GM19035 (cell line): Measurements from ENCODE around the gene CRB2.

Experiments used
- ATAC-seq: cut with Tn5 transposase; IDR thresholded peaks from one replicate; pipeline ENCODE4 v1.9.1; 2021; ENCODE audit not compliant: unreplicated experiment

CRB2 gene

DNA sequence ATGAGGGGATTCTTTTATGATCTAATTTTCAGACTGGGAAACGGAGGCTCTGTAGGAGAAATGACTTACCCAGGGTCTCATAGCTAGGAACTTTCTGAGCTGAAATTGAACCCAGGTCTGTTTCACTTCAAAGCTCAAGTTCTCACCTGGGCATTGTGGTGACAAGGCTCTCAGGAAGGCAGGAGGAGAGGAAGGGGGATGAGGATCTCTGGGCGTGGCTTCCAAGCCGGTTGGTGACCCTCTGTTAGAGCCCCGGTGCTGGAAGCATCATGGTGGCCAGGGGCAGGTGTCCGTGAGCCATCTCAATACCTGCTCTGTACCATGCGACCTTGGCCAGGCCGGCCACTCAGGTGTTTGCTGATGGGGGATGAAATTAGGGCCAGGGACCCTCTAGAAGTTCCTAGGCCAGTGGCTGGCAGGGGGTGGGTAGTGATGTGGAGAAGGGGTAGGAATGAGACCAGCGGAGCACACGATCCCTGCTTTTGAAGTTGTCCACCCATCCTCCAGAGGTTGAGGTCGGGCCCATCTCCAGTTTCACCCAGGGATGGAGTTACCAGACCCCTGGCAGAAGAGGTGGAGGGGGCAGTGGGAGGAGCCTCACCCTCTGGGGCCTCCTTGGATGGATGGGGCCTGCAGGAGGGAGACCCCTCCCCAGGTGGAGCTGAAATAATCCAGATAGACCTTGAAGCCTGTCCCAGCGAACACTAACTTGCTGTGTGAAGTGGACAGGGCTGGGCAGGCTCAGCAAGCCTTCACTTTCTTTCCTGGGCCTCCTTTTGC lies 5.9 kb downstream of the CRB2 start:
- ATAC-seq = no peak

DNA sequence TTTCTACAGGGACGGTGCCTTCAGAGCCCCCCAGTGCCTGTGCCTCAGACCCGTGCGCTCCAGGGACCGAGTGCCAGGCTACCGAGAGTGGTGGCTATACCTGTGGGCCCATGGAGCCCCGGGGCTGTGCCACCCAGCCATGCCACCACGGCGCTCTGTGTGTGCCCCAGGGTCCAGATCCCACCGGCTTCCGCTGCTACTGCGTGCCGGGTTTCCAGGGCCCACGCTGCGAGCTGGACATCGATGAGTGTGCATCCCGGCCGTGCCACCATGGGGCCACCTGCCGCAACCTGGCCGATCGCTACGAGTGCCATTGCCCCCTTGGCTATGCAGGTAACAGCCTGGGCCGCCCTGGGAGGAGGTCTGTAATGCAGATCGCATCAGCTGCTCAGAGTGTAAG lies 6.9 kb downstream of the CRB2 start:
- ATAC-seq = no peak

DNA sequence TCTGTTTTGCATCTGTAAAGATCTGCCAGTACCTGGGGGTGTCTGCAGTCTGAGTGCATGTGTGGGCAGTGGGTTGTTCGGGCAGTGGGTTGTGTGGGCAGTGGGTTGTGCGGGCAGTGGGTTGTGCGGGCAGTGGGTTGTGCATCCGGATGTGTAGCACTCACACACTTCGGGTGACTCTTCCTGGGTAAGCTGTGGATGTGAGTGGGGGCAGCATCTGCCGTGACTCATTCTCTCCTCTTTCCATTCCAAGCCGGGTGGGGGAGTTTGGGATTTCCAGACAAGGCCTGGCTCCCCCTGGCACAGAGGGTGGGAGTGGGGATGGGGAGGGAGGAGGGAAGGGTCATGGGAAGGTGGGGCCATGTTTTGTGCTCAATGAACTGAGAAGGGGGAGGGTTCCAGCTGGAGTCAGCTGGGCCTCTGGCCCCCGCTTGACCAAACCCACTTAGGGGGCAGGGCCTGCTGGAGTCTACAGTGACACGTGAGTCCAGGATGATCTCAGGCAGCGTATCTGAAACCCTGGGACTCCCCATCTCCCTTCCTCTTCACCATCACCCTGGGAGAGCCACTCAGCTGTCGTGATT lies 8.3 kb downstream of the CRB2 start:
- ATAC-seq = no peak

DNA sequence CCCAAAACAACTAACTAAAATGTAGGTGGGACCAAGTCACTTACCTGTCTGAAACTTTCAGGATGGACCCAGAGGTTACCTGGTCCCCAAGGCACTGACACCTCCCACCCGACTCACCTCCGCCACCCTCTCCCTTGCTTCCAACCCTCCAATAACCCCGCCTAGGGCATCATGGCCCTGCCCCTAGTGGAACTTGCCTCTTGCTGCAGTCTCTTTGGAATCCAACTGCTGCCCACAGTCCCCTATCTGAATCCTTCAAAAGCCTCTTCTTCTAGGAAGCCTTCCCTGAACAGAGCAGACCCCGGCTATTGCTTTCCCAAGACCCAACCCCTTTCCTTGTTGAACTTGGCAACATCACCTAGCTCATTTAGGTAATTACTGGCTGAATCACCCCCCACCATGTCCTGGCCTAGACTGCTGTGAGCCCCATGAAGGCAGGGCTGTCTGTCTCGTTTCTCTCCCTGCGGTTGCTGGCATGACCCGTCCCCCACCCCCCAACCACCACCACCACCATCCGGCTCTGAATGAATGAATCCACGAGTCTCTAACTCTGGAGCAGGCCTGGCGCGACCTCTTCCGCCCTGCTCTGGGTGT lies 9.4 kb downstream of the CRB2 start:
- ATAC-seq = no peak

DNA sequence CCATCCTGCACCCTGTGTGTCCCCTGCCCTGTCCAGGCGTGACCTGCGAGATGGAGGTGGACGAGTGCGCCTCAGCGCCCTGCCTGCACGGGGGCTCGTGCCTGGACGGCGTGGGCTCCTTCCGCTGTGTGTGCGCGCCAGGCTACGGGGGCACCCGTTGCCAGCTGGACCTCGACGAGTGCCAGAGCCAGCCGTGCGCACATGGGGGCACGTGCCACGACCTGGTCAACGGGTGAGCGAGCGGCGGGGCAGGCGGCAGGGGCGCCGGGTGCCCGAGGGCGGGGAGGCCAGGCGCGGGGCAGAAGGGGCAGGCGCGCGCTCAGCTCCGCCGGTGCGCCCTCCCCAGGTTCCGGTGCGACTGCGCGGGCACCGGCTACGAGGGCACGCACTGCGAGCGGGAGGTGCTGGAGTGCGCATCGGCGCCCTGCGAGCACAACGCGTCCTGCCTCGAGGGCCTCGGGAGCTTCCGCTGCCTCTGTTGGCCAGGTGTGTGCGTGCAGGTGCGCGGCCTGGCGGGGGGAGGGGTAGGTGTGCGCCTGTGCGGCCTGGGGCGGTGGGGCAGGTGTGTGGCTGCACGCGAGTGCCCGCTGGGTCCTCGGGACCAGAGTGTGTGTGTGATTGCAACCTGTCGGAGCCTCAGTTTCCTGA lies 10.0 kb downstream of the CRB2 start:
- no peak for ATAC-seq

DNA sequence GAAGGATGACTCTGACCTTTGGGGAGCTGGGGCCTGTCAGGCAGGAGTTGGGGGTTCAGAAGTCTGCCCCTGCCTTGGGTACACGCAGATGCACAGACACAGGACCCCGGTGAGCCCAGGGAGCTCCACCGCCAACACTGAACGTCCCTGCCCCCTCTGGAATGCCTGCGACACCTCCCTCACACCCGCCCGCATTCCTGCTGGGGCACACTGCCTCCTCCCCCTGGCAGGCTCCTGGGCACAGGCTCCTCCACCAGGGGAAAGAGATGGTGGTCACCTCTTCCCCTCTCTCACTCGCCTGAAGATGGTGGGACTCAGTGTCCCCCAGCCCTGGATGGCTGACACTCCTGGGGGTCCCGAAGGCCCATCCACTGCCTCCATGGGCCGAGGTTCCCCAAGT lies 12.0 kb downstream of the CRB2 start:
- ATAC-seq = no peak

DNA sequence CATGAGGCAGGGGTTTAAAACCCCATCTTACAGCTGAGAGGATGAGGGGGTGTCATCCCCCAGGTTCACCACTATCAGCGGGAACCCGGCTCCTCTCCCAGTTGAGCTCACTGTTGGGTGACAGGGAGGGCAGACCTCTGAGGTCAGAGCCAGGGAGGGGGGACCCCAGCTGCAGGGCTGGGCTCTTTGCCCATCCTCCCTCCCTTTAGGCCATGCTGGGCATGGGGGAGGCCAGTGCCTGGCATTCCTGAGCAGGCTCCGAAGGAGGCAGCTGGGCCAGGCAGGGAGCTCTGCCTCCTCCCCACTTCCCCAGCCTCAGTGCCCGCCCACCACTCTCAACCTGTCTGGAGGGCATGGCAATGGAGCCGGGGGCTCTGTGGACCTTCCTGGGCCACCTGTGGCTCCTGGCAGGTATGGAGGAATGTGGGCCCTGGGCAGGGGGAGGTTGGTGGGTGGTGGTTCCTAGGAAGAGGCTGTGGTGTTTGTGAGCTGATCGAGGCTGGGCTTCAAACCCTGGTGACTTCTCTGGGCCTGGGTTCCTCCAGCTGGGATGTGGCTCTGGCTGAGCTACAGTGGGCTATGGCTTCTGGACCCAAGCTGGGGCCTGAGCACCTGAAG lies 12.6 kb downstream of the CRB2 start:
- ATAC-seq = no peak

DNA sequence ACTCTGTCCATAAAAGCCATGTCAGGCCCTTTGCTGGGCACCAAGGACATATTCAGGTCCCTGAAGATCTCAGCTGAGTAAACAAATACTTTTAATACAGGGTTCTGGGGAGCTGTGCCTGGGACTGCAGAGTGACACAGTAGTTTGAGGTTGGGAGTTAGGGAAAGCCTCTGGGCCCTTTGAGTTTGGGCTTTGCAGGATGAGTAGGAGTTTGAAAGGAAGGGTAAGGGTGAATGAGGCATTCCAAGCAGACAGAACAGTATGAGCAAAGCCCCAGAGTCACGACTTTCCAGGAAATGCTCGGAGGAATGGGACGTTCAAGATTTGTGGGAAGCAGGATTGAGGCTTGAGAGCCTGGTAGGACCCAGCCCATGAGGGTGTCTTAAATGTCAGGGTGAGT lies 13.3 kb downstream of the CRB2 start:
- ATAC-seq = no peak

DNA sequence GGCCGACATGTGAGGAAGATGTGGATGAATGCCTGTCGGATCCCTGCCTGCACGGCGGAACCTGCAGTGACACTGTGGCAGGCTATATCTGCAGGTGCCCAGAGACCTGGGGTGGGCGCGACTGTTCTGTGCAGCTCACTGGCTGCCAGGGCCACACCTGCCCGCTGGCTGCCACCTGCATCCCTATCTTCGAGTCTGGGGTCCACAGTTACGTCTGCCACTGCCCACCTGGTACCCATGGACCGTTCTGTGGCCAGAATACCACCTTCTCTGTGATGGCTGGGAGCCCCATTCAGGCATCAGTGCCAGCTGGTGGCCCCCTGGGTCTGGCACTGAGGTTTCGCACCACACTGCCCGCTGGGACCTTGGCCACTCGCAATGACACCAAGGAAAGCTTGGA lies 14.1 kb downstream of the CRB2 start:
- ATAC-seq = no peak

DNA sequence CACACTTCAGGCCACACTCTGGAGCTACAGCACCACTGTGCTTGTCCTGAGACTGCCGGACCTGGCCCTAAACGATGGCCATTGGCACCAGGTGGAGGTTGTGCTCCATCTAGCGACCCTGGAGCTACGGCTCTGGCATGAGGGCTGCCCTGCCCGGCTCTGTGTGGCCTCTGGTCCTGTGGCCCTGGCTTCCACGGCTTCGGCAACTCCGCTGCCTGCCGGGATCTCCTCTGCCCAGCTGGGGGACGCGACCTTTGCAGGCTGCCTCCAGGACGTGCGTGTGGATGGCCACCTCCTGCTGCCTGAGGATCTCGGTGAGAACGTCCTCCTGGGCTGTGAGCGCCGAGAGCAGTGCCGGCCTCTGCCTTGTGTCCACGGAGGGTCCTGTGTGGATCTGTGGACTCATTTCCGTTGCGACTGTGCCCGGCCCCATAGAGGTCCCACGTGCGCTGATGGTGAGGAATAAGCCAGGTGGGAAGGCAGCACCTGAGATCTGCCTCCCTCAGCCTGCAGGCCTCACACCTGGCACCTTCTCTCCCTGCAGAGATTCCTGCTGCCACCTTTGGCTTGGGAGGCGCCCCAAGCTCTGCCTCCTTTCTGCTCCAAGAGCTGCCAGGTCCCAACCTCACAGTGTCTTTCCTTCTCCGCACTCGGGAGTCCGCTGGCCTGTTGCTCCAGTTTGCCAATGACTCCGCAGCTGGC lies 14.7 kb downstream of the CRB2 start:
- no peak for ATAC-seq

DNA sequence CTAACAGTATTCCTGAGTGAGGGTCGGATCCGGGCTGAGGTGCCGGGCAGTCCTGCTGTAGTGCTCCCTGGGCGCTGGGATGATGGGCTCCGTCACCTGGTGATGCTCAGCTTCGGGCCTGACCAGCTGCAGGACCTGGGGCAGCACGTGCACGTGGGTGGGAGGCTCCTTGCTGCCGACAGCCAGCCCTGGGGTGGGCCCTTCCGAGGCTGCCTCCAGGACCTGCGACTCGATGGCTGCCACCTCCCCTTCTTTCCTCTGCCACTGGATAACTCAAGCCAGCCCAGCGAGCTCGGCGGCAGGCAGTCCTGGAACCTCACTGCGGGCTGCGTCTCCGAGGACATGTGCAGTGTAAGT lies 15.2 kb downstream of the CRB2 start:
- no peak for ATAC-seq

DNA sequence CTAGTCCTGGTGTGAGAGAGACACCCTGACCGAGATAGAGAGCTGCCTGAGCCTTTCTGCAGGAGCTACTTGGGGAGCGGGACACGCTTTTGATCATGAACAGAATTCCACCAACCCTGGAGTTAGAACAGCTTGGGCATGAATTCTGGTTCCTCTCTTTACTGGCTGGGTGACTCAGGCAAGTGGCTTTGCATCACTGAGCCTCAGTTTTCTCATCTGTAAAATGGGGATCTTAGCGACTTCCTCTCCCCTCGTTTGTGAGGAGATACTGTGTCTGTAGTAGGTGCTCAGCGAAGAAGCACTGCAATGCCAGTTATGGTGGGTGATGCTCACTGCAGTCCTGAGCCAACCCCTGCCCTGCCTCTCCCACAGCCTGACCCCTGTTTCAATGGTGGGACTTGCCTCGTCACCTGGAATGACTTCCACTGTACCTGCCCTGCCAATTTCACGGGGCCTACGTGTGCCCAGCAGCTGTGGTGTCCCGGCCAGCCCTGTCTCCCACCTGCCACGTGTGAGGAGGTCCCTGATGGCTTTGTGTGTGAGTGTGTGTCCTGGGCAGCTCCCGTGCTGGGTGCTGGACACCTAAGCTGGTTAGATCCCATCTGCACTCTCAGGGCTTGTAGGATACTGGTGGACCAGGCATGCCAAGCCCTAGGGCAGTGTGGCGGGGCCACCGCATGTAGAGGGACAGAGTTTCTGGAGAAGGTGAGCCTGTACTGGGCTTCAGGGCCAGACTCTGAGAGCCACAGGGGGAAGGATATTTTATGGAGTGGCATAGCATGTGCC lies 16.0 kb downstream of the CRB2 start:
- no peak for ATAC-seq

DNA sequence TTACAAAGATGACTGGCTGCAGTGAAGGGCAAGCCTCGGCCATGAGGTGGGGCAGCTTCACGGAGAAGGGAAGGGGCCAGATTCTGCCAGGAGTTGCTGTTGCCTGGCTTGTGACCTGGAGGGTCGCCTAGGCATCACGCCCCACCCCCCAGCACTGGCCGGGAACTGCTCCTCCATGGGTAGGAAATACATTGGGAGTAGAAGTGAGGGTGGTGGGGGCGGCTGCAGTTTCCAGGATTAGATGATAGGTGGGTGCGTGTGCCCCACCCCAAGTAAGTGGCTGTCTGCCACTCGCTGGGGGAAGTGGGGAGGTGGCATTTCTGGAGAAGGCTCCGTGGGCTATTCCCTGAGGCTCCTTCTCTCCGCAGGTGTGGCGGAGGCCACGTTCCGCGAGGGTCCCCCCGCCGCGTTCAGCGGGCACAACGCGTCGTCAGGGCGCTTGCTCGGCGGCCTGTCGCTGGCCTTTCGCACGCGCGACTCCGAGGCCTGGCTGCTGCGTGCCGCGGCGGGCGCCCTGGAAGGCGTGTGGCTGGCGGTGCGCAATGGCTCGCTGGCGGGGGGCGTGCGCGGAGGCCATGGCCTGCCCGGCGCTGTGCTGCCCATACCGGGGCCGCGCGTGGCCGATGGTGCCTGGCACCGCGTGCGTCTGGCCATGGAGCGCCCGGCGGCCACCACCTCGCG lies 16.9 kb downstream of the CRB2 start:
- ATAC-seq = no peak

DNA sequence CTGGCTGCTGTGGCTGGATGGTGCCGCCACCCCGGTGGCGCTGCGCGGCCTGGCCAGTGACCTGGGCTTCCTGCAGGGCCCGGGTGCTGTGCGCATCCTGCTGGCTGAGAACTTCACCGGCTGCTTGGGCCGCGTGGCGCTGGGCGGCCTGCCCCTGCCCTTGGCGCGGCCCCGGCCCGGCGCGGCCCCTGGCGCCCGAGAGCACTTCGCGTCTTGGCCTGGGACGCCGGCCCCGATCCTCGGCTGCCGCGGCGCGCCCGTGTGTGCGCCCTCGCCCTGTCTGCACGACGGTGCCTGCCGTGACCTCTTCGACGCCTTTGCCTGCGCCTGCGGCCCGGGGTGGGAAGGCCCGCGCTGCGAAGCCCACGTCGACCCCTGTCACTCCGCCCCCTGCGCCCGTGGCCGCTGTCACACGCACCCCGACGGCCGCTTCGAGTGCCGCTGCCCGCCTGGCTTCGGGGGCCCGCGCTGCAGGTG lies 17.5 kb downstream of the CRB2 start:
- no peak for ATAC-seq

DNA sequence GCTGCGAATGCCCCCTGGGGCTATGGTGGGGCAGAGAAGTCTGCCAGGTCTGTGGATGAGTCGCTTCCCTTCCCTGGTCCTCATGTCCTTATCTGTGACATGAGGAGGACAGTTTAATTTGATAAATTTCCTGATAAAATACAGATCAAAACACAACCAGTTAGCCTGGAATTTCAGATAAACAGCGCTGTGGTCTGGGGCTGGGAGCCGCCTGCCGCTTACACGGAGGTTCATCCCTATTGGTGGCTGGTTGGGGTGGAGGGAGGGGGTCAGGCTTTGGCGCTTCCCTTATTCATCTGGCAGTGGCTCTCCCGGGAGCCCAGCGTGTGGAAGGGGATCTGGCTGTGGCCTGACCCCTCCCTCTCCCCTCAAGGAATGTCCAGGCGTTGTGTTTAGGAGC lies 17.9 kb downstream of the CRB2 start:
- ATAC-seq = no peak

DNA sequence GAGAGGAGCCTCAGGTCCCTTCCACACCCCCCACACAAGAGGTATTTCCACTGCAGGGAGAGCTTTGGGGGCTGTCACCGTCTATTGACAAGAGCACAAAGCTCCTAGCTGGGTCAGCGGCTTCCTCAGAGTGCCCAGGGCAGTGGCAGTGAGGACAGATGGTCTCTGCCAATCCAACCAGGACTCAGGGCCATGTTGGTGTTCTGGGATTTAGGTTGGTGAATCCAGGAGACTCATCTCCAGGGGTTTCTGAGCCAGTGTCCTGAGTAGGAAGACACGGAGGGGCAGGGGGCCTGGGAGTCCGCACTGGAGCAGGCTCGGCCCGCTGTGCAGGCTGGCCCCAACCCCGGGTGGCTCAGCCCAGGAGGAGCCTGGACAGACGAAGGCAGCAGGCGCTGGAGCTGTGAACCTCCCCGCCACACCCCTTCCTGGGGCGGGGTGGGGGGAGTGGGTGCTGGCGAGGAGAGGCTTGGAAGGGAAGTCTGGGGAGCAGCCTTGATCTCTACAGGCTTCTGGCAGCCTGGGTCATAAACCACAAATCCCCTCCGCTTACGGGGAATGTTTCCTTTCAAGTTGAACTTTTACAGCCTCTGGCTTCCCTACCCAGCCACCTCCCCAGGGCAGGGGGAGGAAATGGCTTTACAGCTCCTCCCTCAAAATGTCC lies 19.6 kb downstream of the CRB2 start:
- no peak for ATAC-seq

DNA sequence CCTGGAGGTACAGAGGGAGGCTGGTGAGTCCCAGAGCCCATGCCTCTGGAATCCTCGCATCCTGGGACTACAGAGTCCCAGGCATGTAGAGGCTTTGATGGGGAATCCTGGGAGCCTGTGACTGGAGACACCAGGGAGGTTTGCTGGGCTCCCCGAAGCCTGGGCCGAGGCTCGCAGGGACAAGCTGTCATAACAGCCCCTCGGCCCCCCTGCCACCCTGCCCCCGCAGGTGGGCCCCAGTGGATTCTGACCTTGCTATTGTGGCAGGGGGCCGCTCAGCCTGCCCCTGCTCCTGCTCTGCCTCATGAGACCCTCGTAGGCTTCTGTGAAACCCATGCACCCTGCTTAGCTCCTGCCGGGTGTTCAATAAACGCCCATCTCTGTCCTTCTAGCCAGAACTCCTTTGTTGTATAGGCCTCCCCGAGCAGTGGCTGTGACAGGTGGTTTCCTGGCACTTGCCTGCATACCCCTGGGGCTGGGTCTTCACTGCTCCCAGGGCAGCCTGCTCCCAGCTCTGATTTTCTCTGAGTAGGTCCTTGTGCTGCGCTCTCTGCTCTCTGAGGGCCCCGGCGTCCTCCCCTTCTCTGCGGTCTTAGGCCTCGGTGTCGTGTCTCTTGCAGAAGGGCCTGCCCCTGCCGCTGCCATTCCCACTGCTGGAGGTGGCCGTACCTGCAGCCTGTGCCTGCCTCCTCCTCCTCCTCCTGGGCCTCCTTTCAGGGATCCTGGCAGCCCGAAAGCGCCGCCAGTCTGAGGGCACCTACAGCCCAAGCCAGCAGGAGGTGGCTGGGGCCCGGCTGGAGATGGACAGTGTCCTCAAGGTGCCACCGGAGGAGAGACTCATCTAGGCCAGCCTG lies 20.4 kb downstream of the CRB2 start:
- ATAC-seq = no peak
